ENCODE measurements around the gene RTTN.
"Not testable (repeated sequence)": the region's sequence is repeated elsewhere in the genome, so short reads cannot be mapped to it uniquely, and the experiment has no call there.

Gene RTTN

GRCh38 chr18:69980509-69980908 lies 225.0 kb downstream of the RTTN start:
- DNase-seq = no peak

- DNase-seq = no peak
Observed at GRCh38 chr18:69978732-69979715, 226.5 kb downstream of the RTTN start.

- not testable (repeated sequence) for DNase-seq
Observed at GRCh38 chr18:69975294-69975693, 230.2 kb downstream of the RTTN start.

- no peak for DNase-seq
Observed at GRCh38 chr18:69974365-69974764, 231.1 kb downstream of the RTTN start.

DNA sequence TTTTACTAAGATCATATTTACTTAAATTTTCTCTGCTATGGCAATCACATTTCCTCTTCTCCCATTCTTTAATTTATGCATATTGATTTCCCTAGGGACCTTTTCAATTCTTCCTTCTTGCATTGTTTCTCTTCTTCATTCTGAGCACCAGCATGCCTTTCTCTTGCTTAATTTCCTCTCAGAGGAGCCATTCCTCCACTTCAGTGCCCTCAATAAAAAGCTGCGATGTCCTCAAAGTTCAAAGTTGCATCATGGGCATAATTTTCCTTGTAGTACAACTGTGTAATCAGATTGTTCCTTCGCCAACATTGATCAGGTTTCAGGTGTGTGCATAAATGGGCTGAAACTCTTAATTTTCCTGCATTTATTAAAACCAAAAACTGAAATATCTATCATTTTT lies 236.0 kb downstream of the RTTN start:
- no peak for DNase-seq

DNA sequence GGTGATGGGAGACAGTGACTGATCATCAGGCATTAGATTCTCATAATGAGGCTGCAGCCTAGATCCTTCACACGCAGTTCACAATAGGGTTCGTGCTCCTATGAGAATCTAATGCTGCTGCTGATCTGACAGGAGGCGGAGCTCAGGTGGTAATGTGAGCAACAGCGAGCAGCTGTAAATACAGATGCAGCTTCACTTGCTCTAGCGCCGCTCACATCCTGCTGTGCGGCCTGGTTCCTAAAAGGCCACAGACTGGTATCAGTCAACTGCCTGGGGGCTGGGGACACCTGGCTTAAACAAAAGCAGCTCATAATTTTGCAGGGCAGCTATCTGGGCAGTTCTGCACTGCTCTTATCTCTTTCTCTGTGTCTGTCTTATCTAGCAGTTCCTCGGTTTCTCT lies 237.4 kb downstream of the RTTN start:
- DNase-seq = no peak

GRCh38 chr18:69963196-69963595 lies 242.3 kb downstream of the RTTN start:
- DNase-seq = no peak

GRCh38 chr18:69961718-69962117 lies 243.8 kb downstream of the RTTN start:
- no peak for DNase-seq

- no peak for DNase-seq
Observed at GRCh38 chr18:69958422-69958821, 247.1 kb downstream of the RTTN start.

DNA sequence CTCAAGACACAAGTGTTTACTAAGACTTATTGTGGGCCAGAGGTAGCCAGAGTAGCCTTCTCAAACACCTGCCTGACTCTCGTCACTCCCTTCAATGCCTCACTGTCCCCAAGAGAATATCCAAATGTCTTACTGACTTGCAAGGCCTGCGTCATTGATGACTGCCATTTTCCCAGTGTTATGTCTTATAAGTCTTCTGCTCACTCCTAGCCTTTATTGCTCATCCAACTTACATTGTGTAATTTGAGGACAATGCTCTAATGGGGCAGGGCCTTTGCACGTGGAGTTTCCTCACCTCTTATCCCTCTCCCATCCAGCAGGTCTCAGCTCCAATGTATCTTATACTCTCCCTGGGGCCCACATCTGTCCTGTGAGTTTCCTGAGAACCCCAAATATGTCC lies 247.7 kb downstream of the RTTN start:
- no peak for DNase-seq

DNA sequence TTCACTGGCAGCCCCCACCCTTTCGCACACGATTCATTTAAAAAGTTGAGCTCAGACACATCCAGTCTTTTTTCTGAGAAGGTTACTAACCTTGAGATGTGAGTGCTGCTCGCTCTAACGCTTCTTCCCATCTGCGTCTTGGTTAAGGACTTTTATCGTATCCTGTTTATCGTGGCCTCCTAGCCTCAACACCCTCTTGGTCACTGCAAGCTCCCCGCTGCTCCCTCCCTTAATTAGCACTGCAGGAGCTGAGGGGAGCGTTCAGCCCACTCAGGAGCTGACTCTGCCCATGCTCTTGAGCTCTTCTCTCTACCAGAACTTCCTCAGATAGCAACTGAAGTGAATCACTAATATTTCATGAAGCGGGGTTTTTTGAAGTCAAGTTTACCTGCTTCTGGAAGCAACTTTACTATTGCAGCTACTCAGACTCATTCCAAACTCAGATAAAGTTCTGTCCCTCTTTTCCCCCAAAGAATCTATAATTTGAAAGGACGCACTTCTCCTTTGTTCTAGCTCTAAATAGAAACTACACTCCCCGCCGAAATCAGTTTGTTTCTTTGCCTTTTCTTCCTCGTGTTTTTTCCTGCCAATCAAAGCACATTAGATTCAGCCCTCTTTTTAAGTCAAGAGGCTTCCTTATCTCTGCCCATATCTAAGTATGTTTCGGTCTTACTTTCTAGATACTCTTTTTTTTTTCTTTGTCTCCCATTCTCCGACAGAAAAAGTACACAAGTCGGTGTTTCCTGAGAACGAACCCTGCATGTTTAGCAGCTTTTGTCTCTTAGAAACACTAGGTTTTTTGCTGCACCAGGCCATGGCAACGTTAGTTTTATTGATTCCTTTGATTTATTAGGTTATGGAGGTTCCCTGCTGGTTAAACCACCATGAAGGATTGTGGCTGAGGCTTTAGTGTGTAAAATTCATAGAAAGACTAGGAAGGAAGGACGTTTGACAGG lies 248.5 kb downstream of the RTTN start:
- DNase-seq = no peak

GRCh38 chr18:69956057-69956456 lies 249.4 kb downstream of the RTTN start:
- no peak for DNase-seq

GRCh38 chr18:69954719-69955480 lies 250.6 kb downstream of the RTTN start:
- DNase-seq = no peak

- no peak for DNase-seq
Observed at GRCh38 chr18:69953191-69953590, 252.3 kb downstream of the RTTN start.
